ENCODE data around the gene NR2F1-AS1.
"Not testable (repeated sequence)": the region's sequence is repeated elsewhere in the genome, so short reads cannot be mapped to it uniquely, and the experiment has no call there.

NR2F1-AS1 gene

DNA sequence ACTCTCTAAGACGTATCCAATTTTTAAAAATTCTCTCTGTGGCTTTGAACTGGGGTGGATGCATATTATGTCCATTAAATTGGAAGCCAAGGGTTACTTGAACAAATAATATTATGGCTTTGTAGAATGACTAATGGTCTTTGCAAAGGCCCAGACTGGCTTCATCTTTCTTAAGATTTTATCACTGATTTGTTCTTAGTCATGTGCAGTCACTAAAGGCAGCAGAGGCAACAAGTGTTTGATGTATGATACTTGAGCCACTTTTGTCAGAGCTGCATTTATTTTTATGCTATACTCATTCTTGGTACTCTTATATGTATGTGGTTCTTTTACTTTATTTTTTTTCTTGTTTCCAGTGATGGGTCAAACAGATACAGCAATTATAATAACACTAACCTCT lies 152.2 kb downstream of the NR2F1-AS1 start:
- no peak for DNase-seq (ENCODE audit: low read depth)

- DNase-seq (ENCODE audit: low read depth), result no peak
These were observed 153.7 kb downstream of the NR2F1-AS1 start for GRCh38 chr5:93427316-93427715.

- DNase-seq (ENCODE audit: low read depth), result no peak
These were observed 155.9 kb downstream of the NR2F1-AS1 start for GRCh38 chr5:93425096-93425495.

GRCh38 chr5:93423300-93423699 lies 157.7 kb downstream of the NR2F1-AS1 start:
- no peak for DNase-seq (ENCODE audit: low read depth)

DNA sequence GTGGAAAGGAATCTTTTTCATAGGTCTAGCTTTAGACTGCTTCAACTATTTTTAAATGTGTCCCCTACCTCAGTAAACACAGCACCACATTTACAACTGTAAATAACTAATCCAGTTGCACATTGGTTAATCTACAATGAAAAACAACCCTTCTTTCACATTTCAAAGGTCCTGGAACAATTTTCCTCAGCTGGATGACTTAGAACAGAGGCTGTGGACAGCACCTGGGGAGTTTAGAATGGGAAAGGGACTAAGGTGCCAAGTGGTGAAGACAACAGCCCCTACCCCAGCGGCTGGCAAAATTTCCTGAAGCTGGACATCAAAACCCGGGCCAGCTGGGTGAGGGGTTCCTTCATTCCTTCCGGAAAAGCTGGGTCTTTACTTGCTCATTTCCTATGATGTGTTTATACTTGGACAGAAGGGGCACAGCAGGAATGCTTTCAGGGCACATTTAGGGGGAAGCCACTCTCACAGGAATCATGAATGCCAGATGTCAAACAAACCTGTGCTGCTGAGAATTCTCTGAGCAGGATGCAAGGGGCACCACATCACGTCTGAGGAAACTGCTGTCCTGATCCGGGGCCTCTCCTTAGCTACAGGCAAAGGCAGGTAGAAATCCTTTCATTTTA lies 158.3 kb downstream of the NR2F1-AS1 start:
- no peak for DNase-seq (ENCODE audit: low read depth)

GRCh38 chr5:93421987-93422401 lies 159.0 kb downstream of the NR2F1-AS1 start:
- DNase-seq (ENCODE audit: low read depth), result no peak

DNA sequence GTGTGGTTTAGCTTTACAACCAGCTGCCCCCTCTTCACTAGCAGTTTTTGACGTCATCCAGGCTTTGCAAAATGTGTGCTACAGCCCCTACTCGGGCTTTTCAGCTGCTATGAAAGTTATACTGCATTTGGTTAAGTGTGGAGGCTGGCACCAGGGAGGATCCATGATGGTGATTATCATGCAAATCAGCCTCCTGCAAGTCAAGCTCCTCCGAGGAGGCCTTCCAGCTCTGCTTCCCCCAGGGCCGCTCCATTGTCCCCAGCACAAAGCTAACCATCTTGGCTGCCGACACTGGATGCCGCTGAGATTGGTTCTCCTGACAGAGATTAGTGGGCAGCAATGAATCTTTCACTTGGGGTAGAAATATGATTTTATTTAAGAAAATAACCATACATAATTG lies 159.6 kb downstream of the NR2F1-AS1 start:
- no peak for DNase-seq (ENCODE audit: low read depth)

- no peak for DNase-seq (ENCODE audit: low read depth)
These were observed 163.5 kb downstream of the NR2F1-AS1 start for GRCh38 chr5:93417490-93417889.

DNA sequence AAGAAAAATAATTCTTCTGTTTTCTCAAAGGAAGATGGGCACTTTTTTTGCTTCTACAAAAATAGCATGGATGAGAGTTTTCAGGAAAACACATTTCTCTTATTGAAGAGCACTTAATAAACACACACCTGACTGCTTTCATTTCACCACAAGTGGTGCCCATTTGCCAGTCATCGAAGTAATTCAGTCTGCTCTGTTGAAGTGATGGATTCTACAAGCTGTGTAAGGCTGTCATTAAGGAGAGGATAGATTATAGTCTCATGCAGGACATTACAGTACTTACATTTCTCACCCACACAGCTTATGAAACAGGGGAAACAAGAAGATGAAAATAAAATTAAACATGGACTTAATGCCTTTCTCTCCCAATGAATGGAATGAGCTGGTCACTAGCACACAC lies 165.2 kb downstream of the NR2F1-AS1 start:
- DNase-seq (ENCODE audit: low read depth), result no peak

GRCh38 chr5:93411716-93412115 lies 169.3 kb downstream of the NR2F1-AS1 start:
- DNase-seq (ENCODE audit: low read depth), result no peak

DNA sequence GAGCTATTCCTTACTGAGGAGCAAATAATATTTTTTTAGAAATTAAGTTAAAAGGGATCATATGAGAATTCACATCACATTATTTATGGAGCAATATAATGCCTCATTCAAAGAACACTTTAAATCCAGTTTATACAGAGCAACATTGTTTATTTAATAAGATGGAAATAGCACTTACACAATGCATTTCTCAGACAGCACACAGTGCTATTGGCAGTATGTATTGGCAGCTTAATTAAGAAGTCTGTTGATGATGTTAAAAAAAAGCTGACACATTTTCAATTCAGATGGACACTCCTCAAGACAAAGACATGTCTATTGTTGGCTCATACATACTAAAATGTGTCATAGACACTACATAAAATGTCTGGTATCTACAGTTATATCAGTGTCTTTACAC lies 171.3 kb downstream of the NR2F1-AS1 start:
- no peak for DNase-seq (ENCODE audit: low read depth)

DNA sequence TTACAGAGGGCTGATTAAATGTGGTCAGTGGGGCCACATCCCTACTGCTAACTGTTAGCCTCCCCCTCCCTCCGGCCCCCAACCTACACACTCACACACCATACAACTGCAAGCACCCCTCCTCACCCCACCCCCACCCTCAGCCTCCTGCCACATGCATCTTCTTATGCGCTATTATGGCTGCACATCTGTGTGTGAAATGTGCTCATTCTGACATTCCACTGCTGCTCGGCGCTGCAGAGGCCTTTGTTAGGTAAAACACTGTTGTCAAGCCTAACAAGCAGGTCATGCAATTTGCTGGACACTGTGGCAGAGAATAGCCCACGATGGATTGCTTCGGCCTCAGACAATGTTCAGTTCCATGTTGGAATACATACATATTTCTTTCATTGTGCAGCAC lies 173.6 kb downstream of the NR2F1-AS1 start:
- no peak for DNase-seq (ENCODE audit: low read depth)

GRCh38 chr5:93406971-93407401 lies 174.0 kb downstream of the NR2F1-AS1 start:
- no peak for DNase-seq (ENCODE audit: low read depth)

DNA sequence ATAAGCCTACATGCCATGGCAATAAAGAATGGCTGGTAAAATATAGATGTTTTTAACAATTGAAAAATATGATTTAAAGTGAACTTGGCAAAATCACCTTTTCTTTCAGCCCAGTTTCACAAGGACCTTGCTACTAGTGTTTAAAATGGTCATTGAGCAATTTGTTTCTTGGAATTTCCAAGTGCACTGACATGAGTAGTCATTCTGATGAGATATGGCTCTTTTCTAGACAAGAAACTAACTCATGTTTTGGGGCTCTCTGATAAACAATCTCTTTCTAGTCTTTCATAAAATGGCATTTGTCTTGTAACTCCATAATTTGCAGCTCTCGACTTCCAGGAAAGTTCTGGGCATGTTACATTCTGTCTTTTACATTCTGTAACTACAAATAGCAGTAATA lies 176.8 kb downstream of the NR2F1-AS1 start:
- DNase-seq (ENCODE audit: low read depth), result no peak

- DNase-seq (ENCODE audit: low read depth), result no peak
These were observed 177.7 kb downstream of the NR2F1-AS1 start for GRCh38 chr5:93403141-93403928.

DNA sequence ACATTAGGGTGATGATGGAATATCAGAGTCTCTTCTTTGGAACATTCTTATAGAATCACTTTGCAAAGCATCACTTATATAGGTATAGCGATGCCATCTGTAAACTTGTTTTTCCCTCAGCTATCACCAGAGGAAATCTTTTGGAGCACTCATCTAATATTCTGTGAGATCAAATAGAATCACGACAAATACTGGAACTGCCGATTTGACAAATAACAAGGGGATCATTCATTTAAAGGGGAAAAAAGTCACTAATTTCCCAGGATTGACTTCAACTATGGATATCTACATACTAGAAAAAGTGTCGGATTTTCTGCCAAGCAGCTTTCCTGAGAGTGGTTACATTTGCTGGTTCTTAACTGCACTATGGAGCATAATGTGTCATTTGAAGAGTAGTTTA lies 178.6 kb downstream of the NR2F1-AS1 start:
- no peak for DNase-seq (ENCODE audit: low read depth)

DNA sequence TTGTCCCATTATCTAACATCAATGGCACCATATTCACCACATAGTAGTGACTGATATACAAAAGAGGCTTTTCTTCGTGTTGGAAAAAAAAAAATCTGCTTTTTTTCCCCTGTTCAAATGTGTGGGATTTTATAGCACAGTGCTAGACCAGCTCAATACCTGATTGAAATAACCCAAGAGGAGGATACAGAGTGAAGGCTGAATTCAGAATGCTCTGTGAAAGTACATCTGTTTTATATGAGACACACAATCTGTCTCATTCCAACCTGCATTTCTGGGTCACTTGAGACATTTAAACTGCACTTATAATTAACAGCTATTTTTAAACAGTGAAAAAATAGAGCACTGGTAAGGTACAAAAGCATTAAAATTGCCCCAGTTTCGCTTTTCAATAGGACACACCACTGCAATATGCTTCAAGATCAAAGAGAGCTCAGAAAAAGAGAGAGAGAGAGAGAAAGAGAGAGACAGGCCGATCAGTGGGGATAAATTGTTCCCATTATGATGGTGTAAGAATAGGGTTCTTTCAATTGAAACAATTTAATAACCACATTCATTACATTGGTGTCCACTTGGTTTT lies 179.3 kb downstream of the NR2F1-AS1 start:
- no peak for DNase-seq (ENCODE audit: low read depth)

DNA sequence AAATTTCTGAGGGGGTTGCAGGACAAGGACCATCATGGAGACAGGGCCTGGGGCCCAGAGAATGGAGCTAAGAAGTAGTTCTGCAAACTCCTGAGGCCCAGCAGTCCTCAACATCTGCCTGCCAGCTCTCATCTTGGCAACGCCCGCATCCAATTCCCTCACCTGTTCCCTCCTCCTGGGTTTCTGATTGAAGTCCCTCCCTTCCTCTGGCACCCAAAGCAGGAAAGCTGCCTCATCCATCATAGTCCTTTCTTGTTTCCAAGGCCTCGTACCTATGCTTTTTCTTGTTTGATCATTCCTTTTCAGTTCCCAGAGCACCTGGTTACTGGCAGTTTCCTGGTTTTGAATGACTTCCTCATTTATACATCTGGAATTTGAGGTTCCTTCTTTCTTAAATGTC lies 181.3 kb downstream of the NR2F1-AS1 start:
- DNase-seq (ENCODE audit: low read depth), result no peak

- no peak for DNase-seq (ENCODE audit: low read depth)
These were observed 185.0 kb downstream of the NR2F1-AS1 start for GRCh38 chr5:93395971-93396379.

DNA sequence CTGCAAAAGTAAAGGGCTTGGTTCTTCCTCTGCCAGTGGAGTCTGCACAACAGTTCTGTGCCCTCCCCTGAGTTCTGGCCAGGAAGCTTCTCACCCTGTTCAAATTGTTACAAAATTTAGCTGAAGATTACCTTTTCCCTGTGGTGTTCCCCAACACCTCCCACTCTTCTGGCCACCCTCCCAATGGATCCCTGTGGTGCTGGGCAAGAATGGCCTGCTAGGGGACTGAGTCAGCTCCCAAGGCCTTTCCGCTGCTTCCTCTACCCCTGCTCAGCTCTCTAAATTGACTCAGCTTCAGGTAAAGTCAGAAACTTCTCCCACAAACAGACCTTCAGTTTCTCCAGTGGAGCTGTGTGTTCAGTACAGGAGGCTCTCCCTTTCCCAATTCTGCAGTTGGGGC lies 186.0 kb downstream of the NR2F1-AS1 start:
- no peak for DNase-seq (ENCODE audit: low read depth)

GRCh38 chr5:93394301-93394700 lies 186.7 kb downstream of the NR2F1-AS1 start:
- DNase-seq (ENCODE audit: low read depth), result no peak

DNA sequence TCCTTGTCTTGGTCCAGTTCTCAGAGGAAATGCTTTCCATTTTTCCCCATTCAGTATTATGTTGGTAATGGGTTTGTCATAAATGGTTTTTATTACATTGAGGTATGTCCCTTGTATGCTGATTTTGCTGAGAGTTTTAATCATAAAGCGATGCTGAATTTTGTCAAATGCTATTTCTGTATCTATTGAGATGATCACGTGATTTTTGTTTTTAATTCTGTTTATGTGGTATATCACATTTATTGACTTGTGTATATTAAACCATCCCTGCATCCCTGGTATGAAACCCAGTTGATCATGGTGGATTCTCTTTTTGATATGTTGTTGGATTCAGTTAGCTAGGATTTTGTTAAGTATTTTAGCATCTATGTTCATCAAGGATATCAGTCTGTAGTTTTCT lies 189.8 kb downstream of the NR2F1-AS1 start:
- not testable (repeated sequence) for DNase-seq (ENCODE audit: low read depth)

GRCh38 chr5:93385655-93386054 lies 195.4 kb downstream of the NR2F1-AS1 start:
- DNase-seq (ENCODE audit: low read depth), result no peak

All from stimulated activated CD8-positive, alpha-beta memory T cell treated with anti-CD3 and anti-CD28 coated beads, Interleukin-7, amount 100 ng/mL, for 24 hours (primary cell).